ENCODE results near the gene SEPTIN11. TPM values are rescaled to one million over a fixed set of nuclear protein-coding genes. Genes with fewer than 3 reads are reported as not detected.

SEPTIN11 gene
- total RNA-seq, 1 donor from 2014 or later = 22.4 TPM

DNA sequence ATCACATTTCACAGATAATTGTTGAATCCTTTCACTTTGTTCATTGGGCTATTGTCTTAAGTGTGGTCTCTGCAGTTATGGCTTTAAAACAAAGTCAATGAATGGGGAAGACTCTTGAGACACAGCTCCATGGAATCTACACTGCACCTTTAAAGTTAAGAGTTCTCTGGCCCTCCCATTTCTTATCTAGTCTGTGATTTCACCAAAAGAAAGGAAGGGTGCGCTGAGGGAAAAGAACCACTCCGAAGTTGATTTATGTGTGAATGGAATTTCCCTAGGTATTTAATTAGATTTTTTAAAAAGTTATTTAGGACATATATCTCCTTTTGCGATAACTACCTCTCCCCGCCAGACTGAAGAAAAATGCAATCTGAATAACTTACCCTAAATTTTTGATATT is 2.5 kb downstream of the SEPTIN11 start:
- intact Hi-C loops (cut with micrococcal nuclease) = loop anchor here (2.0 to 5.0 kb wide), 2 partner anchors 33 to 740 kb away; partner anchors contain the start of gene SCARB2

GRCh38 chr4:76952656-76953582 is 3.4 kb downstream of the SEPTIN11 start:
- intact Hi-C loops (cut with micrococcal nuclease) = loop anchor here (2.0 to 5.0 kb wide), 2 partner anchors 32 to 741 kb away; partner anchors contain the start of gene SCARB2
- DNase-seq (no peak), ATAC-seq (ENCODE audit: low read depth) (no peak)
- CTCF ChIA-PET = no interaction called here
- Mint-ChIP-seq H3K36me3 (ENCODE audit: low read depth) (peaks cover 4% of the 10 kb centered on the region), H3K27me3 (no peaks in the 10 kb centered on the region), H3K4me1 (peaks cover 15% of the 10 kb centered on the region), H3K27ac (no peak overlapping the region), H3K4me3 (no peak overlapping the region), H3K9me3 (no peaks in the 10 kb centered on the region)
- TF ChIP-seq, protein P1, sequence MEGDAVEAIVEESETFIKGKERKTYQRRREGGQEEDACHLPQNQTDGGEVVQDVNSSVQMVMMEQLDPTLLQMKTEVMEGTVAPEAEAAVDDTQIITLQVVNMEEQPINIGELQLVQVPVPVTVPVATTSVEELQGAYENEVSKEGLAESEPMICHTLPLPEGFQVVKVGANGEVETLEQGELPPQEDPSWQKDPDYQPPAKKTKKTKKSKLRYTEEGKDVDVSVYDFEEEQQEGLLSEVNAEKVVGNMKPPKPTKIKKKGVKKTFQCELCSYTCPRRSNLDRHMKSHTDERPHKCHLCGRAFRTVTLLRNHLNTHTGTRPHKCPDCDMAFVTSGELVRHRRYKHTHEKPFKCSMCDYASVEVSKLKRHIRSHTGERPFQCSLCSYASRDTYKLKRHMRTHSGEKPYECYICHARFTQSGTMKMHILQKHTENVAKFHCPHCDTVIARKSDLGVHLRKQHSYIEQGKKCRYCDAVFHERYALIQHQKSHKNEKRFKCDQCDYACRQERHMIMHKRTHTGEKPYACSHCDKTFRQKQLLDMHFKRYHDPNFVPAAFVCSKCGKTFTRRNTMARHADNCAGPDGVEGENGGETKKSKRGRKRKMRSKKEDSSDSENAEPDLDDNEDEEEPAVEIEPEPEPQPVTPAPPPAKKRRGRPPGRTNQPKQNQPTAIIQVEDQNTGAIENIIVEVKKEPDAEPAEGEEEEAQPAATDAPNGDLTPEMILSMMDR (IDR thresholded peaks at IDR 0.05) = no peak
- POLR2A ChIA-PET = no interaction called here

More for the DNA sequence above, 2.5 kb downstream of the SEPTIN11 start:
- peaks cover 4% of the 10 kb centered on the region for H3K36me3 Mint-ChIP-seq (ENCODE audit: low read depth)
- TF ChIP-seq, protein P1 (IDR thresholded peaks at IDR 0.05) = no peak
- no peak for ATAC-seq (ENCODE audit: low read depth)
- no peaks in the 10 kb centered on the region for H3K27me3 Mint-ChIP-seq
- H3K27ac Mint-ChIP-seq = no peak overlapping the region
- CTCF ChIA-PET = no interaction called here
- no peaks in the 10 kb centered on the region for H3K9me3 Mint-ChIP-seq
- peaks cover 15% of the 10 kb centered on the region for H3K4me1 Mint-ChIP-seq
- POLR2A ChIA-PET = no interaction called here
- DNase-seq = no peak
- no peak overlapping the region for H3K4me3 Mint-ChIP-seq

DNA sequence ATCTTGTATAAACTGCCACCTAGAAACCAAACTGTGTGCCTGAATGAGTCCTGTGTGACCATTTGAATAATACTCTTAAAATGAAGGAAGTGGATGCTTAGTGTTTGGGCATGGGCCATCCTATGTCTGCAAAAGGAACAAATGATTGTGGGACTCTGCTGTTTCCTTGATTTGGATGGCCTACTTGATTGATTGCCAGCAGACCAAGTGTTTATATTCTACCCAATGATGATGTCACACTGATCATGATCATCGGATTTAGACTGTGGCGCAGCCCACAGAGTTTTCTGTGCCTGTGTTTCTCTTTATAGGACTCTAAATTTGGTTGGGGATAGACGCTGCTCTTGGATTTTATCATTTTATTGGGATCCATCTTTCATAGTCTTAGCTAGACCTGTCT is 4.4 kb downstream of the SEPTIN11 start:
- ATAC-seq (ENCODE audit: low read depth) = no peak
- intact Hi-C loops (cut with micrococcal nuclease) = loop anchor here (2.0 to 5.0 kb wide), 2 partner anchors 31 to 742 kb away; partner anchors contain the start of gene SCARB2
- Mint-ChIP-seq H3K9me3 (no peaks in the 10 kb centered on the region), H3K27ac (no peak overlapping the region), H3K4me1 (peaks cover 8% of the 10 kb centered on the region), H3K36me3 (ENCODE audit: low read depth) (peaks cover 2% of the 10 kb centered on the region), H3K27me3 (no peaks in the 10 kb centered on the region), H3K4me3 (no peak overlapping the region)
- TF ChIP-seq, protein P1 (IDR thresholded peaks at IDR 0.05) = no peak
- POLR2A ChIA-PET = no interaction called here
- DNase-seq = no peak
- CTCF ChIA-PET = no interaction called here

DNA sequence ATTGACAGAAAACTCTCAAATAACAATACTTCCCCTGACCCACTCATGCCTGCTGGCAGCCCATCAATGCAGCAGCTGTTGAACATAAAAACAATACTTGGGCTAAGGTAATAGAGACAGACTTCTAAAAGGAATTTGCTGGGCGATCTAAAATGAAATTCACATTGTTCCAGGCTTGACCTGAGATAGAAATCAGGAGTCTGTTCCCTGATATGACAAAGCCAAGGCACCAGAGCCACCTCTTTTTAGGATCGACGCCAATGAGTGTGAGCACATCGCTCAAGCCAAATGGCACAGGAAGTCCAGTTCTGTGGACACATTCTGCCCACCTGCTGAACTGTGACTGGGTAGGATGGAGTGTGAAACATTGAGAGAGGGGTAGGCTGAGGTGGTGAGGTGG is 4.9 kb downstream of the SEPTIN11 start:
- POLR2A ChIA-PET = no interaction called here
- Mint-ChIP-seq H3K4me1 (peaks cover 8% of the 10 kb centered on the region), H3K9me3 (no peaks in the 10 kb centered on the region), H3K4me3 (no peak overlapping the region), H3K27me3 (no peaks in the 10 kb centered on the region), H3K36me3 (ENCODE audit: low read depth) (peaks cover 2% of the 10 kb centered on the region), H3K27ac (no peak overlapping the region)
- CTCF ChIA-PET = no interaction called here
- DNase-seq (no peak), ATAC-seq (ENCODE audit: low read depth) (no peak)
- intact Hi-C loops (cut with micrococcal nuclease) = loop anchor here (5.0 kb wide), 1 partner anchor 742 kb away; the partner anchor contains the start of gene SCARB2
- TF ChIP-seq, protein P1 (IDR thresholded peaks at IDR 0.05) = no peak

DNA sequence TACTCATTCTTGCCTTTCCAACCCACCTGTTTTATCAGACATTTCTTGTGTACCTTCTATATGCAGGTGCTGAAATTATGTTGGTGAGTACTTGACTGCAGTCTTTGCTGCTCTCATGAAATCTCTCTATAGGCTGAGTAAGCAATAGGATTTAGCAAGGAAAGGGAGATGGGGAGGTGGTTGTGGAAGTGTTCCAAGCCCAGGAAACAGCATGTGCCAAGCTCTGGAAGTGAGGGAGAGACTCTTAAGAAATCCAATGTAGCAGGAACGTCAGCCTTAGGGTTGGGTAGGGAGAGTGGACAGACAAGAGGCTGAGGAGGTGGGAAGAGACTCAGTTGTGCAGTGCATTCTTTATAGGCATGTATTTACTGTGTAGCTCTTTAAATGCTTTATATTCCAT is 5.6 kb downstream of the SEPTIN11 start:
- Mint-ChIP-seq H3K9me3 (no peaks in the 10 kb centered on the region), H3K27me3 (no peaks in the 10 kb centered on the region), H3K36me3 (ENCODE audit: low read depth) (no peaks in the 10 kb centered on the region), H3K4me3 (no peak overlapping the region), H3K4me1 (peaks cover 8% of the 10 kb centered on the region), H3K27ac (no peak overlapping the region)
- ChIA-PET CTCF (no interaction called here), POLR2A (no interaction called here)
- no peak for DNase-seq
- ATAC-seq (ENCODE audit: low read depth) = no peak
- intact Hi-C loops (cut with micrococcal nuclease) = no loop called here
- TF ChIP-seq, protein P1 (IDR thresholded peaks at IDR 0.05) = no peak

Measured in activated B cell treated with CpG ODN at 0.5 μM for 24 hours (primary cell).